ENCODE data around the gene TMEM217.

The TMEM217 gene

DNA sequence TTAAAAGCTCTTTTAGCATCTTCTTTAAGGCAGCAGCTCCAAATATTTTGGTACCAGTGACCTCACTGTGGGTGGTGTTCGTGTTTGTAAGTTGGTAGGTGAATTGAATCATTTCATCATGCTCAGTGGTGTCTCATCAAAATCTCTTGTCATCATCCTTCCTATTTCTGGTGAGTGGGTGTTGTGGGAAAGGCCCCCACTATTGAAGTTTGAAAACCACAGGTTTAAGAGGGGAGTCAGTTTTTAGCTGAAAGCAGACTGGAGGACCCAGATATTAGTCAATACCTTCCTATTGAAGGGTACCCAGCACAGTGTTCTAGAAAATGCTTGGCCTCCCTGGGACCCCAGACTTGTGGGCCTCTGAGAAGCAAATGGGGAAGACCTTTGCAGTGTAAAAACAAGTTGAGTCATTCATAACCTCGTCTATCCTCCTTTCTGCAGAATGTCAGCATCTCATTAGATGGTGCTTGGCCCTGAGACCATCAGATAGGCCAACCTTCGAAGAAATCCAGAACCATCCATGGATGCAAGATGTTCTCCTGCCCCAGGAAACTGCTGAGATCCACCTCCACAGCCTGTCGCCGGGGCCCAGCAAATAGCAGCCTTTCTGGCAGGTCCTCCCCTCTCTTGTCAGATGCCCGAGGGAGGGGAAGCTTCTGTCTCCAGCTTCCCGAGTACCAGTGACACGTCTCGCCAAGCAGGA is 84.3 kb downstream of the TMEM217 start:
- FAIRE-seq, result no peak
- DNase-seq (ENCODE audit: insufficient read length, low spot score), result no peak
- TF ChIP-seq, protein P1, sequence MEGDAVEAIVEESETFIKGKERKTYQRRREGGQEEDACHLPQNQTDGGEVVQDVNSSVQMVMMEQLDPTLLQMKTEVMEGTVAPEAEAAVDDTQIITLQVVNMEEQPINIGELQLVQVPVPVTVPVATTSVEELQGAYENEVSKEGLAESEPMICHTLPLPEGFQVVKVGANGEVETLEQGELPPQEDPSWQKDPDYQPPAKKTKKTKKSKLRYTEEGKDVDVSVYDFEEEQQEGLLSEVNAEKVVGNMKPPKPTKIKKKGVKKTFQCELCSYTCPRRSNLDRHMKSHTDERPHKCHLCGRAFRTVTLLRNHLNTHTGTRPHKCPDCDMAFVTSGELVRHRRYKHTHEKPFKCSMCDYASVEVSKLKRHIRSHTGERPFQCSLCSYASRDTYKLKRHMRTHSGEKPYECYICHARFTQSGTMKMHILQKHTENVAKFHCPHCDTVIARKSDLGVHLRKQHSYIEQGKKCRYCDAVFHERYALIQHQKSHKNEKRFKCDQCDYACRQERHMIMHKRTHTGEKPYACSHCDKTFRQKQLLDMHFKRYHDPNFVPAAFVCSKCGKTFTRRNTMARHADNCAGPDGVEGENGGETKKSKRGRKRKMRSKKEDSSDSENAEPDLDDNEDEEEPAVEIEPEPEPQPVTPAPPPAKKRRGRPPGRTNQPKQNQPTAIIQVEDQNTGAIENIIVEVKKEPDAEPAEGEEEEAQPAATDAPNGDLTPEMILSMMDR (IDR thresholded peaks at IDR 0.05; ENCODE audit: insufficient read depth, missing control alignments), result no peak

DNA sequence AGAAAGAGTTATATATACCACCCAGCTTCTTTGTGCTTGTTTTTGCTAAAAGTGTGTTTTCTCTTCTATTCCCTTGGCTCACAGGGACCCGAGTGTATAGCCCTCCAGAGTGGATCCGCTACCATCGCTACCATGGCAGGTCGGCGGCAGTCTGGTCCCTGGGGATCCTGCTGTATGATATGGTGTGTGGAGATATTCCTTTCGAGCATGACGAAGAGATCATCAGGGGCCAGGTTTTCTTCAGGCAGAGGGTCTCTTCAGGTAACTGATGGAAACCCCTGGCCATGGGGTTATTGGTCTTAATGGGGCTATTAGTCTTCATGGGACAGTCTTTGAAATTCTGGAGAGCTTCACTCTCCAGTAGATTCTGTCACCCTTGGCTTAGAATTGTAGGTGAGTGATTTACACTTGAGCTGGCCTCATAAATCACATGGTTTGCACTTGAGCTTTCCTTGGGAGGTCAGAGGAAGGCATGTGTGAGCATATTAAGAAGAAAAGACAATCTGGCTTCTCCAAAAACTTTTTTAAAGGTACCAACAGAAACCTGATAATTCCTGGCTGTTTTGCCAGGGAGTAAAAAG is 84.9 kb downstream of the TMEM217 start:
- TF ChIP-seq, protein P1 (IDR thresholded peaks at IDR 0.05; ENCODE audit: insufficient read depth, missing control alignments), result no peak
- FAIRE-seq (no peak), DNase-seq (ENCODE audit: insufficient read length, low spot score) (no peak)

DNA sequence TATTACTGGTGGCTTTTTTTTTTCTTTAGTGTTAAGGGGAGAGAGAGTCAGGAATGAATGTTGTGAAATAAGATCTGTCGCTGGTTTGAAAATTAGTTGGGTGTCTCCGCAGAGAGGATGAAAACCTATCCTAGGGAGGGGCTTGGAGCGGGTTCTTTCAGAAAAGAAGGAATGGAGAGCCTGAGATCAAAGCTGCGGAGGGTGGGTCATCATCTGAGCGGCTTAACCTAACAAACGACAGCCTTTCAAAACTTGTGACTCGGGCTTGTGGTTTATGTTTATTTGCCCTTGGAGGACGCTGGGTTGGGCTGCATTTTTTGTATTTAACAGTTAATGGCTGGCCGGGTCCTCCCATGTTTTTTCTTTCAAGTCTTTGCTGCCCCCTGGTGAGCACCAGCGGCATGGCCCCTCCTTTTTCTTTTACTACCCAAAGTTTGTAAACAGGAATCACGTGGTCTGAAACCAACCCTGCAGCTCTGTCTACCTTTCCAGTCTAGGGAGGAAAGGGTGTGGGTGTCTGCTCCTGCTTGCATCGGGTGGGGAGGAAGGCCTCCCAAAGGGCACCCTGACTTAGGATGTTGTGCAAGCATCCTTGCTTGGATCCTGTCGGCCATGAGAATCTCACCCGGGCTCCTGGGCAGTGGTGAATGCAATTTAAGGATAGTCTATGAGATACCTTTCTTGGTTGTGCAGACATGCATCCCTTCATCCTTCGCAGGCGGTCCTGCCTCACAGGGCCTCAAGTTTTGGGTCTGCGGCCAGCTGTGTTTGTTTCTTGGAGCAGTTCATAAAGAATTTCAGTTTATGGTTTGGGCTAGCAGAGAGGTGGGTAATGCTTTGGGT is 85.8 kb downstream of the TMEM217 start:
- no peak for FAIRE-seq
- DNase-seq (ENCODE audit: insufficient read length, low spot score), result peak; percentile 74
- TF ChIP-seq, protein P1 (IDR thresholded peaks at IDR 0.05; ENCODE audit: insufficient read depth, missing control alignments), result peak; percentile 95

DNA sequence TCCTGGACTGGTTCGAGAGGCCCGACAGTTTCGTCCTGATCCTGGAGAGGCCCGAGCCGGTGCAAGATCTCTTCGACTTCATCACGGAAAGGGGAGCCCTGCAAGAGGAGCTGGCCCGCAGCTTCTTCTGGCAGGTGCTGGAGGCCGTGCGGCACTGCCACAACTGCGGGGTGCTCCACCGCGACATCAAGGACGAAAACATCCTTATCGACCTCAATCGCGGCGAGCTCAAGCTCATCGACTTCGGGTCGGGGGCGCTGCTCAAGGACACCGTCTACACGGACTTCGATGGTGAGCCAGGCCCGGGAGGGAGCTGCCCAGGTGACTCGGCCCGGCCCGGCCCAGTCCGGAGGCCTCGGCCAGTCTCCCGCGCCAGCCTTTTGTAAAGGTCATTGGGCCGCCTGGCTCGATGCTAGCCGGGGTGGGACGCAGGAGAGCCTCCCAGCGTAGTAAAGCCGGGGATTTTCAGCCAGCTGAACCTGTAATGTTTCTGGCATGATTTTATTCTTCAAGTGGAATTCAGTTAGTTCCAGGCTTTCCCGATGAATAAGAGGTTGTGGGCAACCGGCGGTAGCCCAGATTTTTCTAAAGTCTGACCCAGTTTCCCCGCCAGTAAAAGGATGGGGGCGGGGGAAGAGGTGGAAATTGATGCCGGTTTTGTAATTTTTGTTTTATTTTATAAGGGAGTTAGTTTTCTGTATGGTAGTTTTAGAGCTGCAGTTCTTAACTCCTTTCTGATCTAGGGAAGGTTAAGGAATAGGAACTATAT is 86.6 kb downstream of the TMEM217 start:
- FAIRE-seq (no peak), DNase-seq (ENCODE audit: insufficient read length, low spot score) (no peak)
- TF ChIP-seq, protein P1 (IDR thresholded peaks at IDR 0.05; ENCODE audit: insufficient read depth, missing control alignments), result no peak

DNA sequence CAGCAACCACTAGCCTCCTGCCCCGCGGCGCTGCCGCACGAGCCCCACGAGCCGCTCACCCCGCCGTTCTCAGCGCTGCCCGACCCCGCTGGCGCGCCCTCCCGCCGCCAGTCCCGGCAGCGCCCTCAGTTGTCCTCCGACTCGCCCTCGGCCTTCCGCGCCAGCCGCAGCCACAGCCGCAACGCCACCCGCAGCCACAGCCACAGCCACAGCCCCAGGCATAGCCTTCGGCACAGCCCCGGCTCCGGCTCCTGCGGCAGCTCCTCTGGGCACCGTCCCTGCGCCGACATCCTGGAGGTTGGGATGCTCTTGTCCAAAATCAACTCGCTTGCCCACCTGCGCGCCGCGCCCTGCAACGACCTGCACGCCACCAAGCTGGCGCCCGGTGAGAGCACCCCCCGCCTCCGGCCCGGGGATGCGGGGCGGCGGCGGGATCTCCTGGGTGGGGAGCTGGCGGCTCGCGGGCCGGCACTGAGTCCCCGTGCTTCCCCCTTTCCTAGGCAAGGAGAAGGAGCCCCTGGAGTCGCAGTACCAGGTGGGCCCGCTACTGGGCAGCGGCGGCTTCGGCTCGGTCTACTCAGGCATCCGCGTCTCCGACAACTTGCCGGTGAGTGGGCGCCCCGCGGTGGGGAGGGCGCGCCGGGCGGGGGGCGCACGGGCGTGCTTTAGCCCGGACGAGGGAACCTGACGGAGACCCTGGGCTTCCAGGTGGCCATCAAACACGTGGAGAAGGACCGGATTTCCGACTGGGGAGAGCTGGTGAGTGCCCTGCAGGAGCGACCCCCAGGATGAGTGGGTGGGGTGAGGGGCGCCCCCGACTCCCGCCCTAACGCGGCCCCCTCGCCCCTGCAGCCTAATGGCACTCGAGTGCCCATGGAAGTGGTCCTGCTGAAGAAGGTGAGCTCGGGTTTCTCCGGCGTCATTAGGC is 87.4 kb downstream of the TMEM217 start:
- TF ChIP-seq, protein P1 (IDR thresholded peaks at IDR 0.05; ENCODE audit: insufficient read depth, missing control alignments), result no peak

More for the DNA sequence above, 87.4 kb downstream of the TMEM217 start:
- DNase-seq (ENCODE audit: insufficient read length, low spot score) (no peak), FAIRE-seq (no peak)
